Inflammatory macrophage (primary cell): ENCODE measurements around the gene ZCCHC7.
"Not testable (repeated sequence)": the region's sequence is repeated elsewhere in the genome, so short reads cannot be mapped to it uniquely, and the experiment has no call there.

Experiments
- DNase-seq, 2 donors: peaks; one replicate each; pipeline ENCODE4 v3.0.0-alpha.2; 2020 to 2022

Gene ZCCHC7

DNA sequence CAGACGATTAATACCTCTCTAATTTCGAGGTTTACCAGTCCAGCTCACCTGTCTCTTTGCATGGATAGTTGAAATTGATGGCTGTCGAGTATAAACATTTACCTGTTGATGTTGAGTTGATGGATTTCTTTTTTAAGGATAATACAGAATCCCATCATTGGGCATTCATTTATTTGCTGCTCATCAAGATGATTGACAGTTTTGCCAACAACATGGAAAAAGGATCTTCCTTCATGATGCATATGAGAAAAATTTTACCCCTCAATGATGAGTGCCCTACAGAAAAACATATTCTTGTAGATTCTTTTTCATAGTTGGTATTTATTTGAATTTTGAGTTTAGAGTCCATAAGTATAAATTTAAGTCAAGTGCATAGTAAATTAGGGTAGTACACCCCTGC is 59.2 kb downstream of the ZCCHC7 start:
- DNase-seq = no peak

DNA sequence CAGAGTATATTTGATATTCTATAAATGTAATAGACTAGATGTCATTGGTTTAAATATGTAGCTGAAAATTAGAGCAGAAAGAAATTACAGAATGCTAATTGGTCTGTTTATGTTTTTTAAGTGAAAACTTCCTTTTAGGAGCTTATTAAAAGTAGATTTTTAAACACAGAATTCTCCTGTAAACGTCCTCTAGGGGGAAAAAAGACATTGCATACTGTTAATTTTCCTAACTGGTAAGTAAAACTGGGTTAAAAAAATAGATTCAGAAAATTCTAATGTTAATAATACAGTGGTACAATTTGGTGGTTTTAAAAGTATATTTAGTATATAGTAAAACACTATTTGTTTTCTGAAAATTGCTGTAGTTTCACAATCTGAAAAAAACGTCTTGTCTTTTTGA is 59.8 kb downstream of the ZCCHC7 start:
- DNase-seq = no peak

DNA sequence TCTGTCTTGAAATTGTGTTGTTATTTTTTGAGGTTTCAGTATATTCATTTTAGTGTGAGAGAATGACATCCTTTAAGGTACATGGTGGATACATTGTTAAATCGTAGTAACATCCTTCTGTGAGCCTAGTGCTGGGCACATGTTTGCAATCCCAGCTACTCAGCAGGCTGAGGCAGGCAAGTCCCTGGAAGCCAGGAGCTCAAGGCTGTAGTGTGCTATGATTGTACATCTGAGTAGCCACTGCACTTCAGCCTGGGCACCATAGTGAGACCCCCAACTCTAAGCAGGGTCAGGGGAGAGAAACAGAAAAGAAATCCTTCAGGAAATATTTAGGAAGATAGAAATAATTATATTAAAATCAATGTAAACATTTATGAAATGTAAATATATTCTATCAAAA is 62.3 kb downstream of the ZCCHC7 start:
- DNase-seq = no peak

DNA sequence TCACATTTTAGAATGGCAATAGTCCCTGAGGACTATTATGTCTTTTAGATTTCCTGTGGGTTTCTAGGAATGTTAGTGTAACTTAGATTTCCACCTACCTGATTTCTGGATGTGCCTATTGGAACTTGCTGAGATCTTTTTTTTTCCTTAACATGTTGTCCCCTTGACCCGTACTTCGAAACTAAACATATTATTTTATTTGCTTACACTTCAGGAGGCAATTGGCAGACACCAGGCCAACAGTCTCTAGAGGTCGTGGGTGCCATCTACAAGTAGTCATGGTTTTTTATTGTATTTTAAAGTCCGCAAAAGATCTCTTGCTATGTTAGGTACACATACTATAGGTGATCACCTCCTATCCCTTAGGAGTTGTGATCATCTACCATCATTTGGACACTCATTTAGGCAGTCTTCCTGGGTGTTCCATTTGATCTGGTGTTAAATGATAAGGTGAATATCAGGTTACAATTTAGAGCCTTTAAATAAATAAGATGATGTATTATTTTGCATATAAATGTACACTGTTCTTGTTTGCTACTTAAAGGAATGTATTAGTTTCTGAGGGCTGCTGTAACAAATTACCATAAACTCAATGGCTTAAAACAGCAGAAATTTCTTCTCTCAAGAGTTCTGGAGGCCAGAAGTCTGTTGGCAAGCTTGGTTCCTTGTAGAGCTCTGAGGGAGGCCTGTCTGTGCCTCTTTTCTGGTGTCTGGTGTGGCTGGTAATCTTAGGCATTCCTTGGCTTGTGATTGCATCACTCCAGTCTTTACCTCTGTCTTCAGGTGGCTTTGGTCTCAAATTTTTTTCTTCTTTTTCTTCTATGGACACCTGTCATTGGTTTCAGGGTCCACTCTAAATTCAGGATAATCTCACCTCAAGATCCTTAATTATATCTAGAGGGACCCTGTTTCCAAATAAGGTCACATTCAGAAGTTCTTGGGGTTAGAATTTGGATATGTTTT is 64.8 kb downstream of the ZCCHC7 start:
- DNase-seq = no peak

DNA sequence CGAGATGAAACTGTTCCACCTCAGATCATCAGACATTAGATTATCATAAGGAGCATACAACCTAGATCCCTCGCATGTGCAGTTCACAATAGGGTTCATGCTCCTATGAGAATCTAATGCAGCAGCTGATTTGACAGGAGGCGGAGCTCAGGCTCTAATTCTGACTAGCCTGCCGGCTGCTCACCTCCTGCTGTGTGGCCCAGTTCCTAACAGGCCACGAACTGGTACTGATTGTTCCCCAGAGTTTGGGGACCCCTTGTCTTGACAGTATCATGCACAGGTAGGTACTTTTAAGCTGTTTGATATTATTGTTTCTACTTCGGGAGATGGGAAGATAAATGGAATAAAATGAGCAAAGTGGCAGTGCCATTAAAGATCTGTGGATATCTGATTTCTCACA is 66.9 kb downstream of the ZCCHC7 start:
- DNase-seq = no peak

DNA sequence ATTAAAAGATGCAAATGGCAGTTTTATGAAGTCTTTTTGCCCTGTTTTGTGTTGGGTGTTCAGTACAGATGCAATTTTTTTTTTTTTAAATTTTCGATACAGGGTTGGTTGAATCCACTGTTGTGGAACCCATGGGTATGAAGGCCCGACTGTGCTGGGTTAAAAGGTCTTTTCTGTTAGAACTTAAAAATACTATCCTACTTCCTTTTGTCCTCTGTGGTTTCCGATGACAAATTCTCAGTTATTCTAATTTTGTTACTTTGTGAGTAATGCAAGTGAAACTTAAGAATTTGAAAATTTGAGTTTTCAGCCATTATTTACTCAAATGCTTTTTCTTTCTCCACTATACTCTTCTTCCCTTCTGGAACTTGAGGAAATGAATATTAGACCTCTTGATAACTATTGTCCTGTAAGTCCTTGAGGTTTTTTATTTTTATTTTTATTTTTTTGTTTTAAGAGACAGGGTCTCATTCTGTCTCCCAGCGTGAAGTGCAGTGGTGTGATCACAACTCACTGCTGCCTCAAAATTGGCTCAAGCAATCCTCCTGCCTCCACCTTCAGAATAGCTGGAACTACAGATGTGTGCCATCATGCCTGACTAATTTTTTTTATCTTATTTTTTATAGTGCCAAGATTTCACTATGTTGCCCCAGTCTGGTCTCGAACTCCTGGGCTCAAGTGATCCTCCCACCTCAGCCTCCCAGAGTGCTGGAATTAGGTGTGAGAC is 67.5 kb downstream of the ZCCHC7 start:
- DNase-seq = peak; percentile 21 to 42

DNA sequence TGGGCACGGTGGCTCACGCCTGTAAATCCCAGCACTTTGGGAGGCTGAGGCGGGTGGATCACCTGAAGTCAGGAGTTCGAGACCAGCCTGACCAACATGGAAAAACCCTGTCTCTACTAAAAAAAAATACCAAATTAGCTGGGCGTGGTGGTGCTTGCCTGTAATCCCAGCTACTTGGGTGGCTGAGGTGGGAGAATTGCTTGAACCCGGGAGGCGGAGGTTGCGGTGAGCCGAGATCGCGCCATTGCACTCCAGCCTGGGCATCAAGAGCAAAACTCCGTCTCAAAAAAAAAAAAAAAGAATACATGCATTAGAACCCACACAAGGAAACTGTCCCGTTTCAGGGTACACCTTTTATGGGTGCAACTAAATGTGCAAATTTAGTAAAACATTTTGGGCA is 70.4 kb downstream of the ZCCHC7 start:
- DNase-seq = not testable (repeated sequence)

DNA sequence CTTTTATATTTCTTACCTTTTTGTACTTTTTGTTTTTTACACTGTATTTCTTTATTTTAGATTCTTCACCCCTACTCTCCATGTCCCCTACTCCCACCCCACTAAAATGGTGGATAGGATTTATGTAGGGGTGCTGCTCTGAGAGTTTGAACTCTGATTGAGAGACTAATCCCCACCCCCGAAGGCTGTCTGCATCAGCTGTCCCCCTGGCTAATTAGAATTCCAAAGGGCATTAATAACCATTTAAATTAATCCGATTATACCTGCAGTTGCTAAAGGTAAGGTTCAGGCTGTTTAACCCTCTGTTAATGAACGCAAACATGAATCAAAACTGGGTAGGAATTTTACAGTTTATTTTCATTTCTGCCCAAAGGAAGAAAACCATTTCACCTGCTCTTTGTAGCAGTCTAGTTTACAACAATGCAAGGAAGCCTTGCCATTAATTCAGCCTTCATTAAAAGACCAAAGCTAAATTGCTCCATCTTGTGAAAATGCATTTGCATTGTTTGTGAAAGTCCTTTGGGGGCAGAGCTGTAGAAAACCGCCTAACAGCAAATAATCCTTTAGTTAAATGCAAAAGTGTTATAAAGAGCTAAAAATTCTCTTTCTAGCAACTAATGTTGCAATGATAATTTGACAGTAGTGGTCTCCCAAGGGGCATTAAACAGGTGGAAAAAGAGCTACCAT is 71.2 kb downstream of the ZCCHC7 start:
- DNase-seq = no peak

DNA sequence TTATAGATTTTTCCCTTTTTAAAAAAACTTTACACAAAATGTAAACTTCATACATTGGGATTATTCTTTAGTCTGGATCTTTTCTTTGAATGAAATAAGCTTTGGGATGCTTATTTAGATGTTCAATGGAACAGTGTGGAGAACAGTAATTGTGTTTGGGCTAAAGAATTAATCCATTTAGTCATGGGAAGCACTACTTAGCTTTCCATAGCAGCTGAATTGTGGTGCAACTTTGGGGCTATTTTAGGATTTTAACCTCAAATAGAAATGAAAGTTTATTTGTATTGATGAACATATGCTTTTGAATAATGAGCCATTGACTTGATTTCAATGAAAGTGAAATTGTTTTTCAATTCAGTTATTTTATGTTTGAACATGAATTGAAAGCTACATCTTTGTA is 72.4 kb downstream of the ZCCHC7 start:
- DNase-seq = no peak

DNA sequence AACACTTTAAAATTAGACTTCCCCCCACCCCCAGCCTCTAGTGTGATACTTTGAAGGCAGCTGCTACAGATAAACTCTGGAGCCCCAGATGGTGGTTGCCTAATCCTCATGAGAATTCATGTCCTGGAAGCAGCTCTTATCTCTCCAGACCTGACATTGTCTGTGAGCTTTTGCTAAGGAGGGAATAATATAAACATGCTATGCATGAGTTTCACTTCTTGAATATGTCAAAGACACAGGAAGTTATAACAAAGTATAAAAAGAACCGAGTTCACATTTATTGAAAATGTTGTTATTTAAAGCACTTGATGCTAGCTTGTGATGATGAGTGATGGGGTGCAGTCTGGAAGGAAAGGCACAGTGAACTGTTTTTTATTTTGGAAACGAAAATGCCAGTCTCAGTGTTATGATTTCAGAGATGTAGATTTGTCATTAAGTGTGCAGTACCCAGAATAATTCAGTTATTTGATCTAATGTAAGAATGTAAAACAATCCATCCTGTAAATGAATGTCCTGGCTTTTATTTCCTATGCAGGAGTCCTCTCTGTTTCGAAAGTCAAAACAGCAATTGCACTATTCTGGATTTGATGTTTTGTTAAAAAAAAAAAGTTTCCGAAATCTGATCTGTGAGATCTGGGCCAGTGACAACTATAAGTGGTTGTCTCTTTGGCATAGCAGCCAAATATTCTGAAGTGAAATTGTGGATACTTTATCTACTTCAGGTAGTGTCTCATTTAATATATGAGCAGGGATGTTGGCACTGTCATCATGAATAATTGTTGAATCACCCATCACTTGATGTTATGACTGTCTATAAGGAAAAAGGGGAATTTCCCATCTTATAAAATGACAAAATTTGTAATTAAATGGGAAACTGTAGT is 77.0 kb downstream of the ZCCHC7 start:
- peak; percentile 55 to 60 for DNase-seq

DNA sequence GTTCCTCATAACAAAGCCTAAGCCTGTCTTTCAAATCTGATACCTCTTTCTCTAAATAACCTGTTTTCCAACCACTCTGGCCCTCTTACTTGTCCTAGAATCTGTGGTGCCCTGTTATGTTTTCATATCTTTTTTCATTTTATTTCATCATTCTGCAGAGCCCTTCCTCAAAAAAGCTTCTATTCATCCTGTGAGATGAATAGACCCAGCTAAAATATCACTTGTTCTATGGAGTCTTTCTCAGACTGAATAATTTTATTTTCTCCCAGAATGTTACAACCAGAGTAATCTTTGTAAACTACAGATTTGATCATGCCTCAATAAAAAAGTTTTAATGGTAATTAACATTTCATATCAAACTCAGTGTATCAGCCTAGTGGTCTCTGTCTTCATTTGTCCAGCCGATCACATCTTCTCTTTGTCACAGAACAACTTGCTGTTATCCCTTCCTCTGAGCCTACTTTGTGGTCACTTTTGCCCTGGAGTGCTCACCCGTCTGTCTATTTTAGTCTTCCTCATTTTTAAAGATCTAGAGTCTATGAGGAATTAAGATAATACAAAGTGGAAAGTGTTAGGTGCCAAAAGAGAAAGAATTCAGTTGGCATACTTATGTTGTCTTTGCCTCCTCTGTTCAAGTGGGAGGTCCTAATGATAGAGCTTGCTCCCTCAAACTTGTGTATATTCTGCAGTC is 77.8 kb downstream of the ZCCHC7 start:
- peak; percentile 38 to 48 for DNase-seq

DNA sequence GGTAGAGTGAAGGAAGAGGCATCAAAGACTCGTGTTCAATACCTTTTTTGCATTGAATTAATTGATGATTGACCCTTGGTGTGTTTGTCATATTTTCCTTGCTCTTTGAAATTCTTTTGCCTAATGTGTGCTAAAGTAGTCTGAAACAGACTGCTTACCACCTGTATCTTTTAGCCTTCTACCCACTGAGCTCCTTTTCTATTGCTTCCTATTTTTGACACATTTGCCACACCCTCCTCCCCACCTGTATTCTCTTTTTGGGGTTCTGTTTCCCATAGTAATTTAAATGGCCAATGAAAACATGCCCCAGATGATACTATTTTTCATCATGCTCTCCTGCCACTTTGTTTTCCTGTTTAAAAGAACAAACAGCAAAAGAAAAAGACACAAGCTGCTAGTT is 78.5 kb downstream of the ZCCHC7 start:
- DNase-seq = no peak

DNA sequence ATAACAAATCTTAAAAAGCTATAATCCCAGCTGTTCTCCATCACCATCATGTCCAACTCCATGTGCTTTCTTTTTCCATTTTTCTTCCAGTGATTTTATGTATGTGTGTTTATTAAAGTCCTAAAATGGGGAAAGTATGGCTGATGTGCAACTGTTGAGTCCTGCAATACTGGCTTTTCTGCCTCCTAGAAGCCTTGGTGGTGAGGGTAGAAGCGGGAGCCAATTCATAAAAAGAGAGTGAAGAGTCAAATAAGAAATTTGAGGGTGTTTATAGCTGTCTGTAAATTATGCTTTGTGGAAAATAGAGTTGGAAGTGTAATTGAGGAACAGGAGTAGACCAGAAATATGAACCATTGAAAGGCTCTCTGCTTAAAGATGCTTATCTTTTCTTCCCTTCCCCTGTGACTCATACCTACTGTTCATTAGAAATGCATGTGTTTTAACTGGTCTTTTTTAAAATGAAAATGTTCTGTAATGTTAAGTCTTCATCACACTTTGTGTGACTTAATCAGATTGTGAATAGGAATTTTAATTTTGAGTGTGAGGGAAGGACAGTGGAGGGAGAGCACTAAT is 80.1 kb downstream of the ZCCHC7 start:
- DNase-seq = no peak

DNA sequence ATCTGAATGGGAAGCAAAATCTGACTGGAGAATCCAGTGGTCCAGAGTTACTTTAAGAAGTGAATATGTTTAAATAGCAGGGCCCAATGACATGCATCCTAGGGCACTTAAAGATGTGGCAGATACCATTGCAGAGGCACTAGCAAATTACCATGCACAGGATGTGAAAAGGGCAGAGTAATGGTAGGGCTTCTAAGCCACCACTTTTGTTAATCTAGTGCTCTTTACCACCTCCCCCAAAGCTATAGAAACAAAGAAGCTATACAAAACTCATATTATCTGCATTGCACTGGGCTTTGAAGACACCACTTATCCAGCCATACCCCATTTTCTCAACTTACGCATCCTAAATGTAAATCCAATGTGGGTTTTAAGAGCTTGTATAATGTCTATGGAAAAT is 81.2 kb downstream of the ZCCHC7 start:
- no peak for DNase-seq

DNA sequence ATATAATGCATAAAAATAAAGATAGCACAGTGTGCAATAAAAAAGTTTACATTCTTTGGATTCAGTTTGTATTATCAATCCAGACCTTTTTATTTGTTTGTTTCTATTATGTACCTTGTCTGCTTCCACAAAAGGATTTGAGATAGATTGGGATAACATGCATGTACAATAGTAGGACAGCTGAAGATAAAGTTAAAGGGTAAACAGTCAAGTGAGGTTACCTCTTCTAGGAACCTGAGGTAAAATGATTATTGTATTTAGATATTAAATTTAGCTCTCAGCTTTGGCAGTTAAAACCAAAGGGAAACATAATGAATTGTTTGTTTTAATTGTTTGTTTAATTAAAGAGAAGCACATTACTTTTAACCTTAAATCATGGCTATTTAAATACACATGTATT is 81.7 kb downstream of the ZCCHC7 start:
- DNase-seq = no peak

DNA sequence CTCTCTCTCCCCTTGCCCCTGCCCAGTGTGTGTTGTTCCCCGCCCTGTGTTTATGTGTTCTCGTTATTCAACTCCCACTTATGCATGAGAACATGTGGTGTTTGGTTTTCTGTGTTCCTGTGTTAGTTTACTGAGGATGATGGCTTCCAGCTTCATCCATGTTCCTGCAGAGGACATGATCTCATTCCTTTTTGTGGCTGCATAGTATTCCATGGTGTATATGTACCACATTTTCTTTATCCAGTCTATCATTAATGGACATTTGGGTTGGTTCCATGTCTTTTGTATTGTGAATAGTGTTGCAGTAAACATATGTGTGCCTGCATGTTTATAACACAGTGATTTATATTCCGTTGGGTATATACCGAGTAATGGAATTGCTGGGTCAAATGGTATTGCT is 83.1 kb downstream of the ZCCHC7 start:
- DNase-seq = not testable (repeated sequence)

DNA sequence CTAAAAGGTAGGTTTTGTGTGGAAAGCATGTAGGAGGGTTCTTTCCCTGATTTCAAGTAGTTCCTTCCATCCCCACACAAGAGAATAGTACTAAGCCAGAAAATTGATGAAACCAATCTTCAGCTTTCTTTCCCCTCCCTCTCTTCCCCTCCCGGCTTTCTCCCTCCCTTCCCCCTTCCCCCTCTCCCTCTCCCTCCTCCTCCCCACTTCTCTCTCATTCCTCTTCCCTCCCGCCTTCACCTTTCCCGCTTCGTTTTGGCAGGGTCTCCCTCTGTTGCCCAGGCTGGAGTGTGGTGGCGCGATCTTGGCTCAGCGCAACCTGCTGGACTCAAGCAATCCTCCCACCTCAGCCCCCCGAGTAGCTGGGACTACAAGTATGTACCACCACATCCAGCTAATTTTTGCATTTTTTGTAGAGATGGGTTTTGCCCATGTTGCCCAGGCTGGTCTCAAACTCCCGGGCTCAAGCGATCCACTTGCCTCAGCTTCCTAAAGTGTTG is 85.8 kb downstream of the ZCCHC7 start:
- no peak for DNase-seq

DNA sequence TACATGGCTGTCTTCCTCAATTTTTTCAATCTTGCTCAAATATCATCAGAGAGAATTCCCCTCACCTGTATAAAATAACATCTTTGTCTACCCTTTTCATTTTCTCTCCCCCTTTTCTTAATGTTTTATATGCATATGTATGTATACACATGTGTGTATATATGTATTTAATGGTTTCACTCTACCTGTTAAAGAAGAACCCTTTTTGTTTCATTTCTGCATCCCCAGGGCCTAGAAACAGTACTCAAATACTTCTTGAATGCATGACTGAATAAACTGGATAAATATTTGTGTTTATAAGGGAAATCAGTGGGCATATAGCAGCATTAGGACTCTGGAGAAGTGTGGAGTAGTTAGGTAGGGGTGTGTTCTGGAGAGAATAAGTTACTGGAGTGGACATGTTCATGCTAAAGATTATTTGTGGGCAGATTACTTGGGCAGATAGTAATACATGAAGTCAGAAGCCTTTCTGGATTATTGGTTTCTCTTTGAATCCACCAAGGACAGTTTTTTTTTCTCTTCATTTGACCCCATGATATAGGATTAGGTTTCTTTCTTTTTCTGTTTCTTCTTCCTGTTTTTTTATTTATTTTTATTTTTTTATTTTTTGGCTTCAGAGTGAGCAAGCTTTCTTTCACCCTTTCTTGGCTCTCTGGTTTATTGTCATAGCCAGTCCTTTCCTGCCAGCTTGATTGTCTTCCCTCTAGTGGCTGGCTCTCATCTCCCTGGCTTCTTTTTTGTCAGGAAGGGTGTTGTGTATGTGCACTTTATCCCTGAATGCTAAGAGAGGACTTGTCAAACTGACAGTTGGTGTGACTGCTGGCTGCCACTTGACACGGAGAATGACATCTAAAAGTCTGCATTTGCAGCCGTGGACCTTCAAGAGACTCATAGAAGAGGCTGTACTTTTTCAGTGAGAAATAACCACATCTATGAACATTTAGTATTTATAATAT is 89.3 kb downstream of the ZCCHC7 start:
- no peak for DNase-seq

DNA sequence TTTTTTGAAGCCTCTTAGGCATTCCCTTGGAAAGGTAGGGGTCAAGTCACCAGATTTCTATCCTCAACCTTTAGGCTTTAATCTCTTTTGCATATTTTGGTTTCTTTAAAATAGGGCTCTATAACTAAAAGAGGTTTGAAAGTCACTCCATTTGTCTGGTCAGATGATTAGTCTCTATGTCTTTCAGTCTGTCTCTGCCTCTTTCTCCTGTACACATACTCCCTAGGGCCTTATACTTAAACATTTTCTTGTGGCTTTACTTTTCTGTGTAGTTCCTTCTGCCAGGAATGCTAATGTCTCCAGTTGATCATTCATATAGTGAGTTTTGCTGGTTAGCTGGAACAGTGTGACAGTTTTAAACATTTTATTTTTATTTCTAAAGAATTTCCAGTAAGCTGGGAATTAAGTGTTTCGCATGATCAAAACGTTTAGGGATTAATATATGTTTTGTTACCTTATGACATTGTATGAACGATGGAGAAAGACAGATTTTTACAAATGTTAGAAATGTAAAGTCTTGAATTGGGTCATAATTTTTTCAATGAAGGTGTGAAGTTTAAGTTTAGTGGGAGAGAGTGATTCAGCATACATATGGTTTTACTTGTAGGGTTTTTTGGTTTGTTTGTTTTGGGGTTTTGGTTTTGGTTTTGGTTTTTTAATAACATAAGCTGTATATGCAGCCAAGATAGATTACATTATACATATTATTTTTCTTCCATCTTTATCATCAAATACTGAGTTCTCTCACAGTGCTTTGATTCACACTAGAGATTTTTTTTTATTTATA is 90.6 kb downstream of the ZCCHC7 start:
- DNase-seq = no peak
